Lower leg skin (tissue), 4 donors: ENCODE measurements around the gene GSG1L. TPM values are rescaled to one million over a fixed set of nuclear protein-coding genes. Genes with fewer than 3 reads are reported as not detected.
"Not testable (repeated sequence)": the region's sequence is repeated elsewhere in the genome, so short reads cannot be mapped to it uniquely, and the experiment has no call there.

Source experiments
- DNase-seq, 2 donors: peaks; one replicate each; pipeline ENCODE4 v3.0.0-alpha.2; 2019; ENCODE audit warnings: low spot score in 2 of 2
- H3K4me3 ChIP-seq: fragments of 200-600 bp; sonication (generic); 2 replicates; pipeline ENCODE4 v1.5.1; 2017; ENCODE audit warnings: mild to moderate bottlenecking, low read depth; ENCODE audit not compliant: poor library complexity, severe bottlenecking
- CTCF ChIP-seq, 3 donors: fragments of 450-650 bp; IDR thresholded peaks; one replicate each; pipeline ENCODE4 v1.5.1; 2016; ENCODE audit warnings: antibody characterized with exemption in 3 of 3, mild to moderate bottlenecking in 3 of 3, moderate library complexity in 2 of 3
- POLR2A ChIP-seq, 2 donors: fragments of 450-650 bp; IDR thresholded peaks; one replicate each; pipeline ENCODE4 v1.6.1; 2016 to 2017; ENCODE audit warnings: antibody characterized with exemption in 2 of 2, mild to moderate bottlenecking in 1 of 2, moderate library complexity in 1 of 2
- WGBS, 2 donors: methylation state at CpG; one replicate each; pipeline ENCODE4 v1.1.5; 2018; 5-methylcytosine and 5-hydroxymethylcytosine counted together
- intact Hi-C: fragments of 100-400 bp; cut with DNase I; formaldehyde crosslinking; loops from one replicate; pipeline ENCODE4 v1.15.0; 2023; ENCODE audit warnings: low total_unique reads
- total RNA-seq, 4 donors: library from RNA; depleted of rRNA; stranded (reverse); fragments of >200 nt; gene quantifications; one replicate each; pipeline ENCODE4 v1.1.0, GENCODE V29; 2016

Gene GSG1L
- total RNA-seq, 4 donors from 2014 or later: 0.49 to 1.1 (median 0.59) TPM; not detected in 1

GRCh38 chr16:27747946-27748345 is 315.6 kb downstream of the GSG1L start:
- intact Hi-C loops: no loop called here
- WGBS, 2 donors: 92 to 96% methylated on average over 14 of the region's 14 CpGs
- DNase-seq: no peak
- H3K4me3 ChIP-seq: no peak overlapping the region
- no peak for TF ChIP-seq POLR2A (IDR thresholded peaks at IDR 0.05)

- TF ChIP-seq CTCF (IDR thresholded peaks at IDR 0.05) (no peak), POLR2A (IDR thresholded peaks at IDR 0.05) (no peak)
- intact Hi-C loops: no loop called here
- DNase-seq: no peak
- no peak overlapping the region for H3K4me3 ChIP-seq
- WGBS, 2 donors: 93 to 95% methylated on average over 18 of the region's 18 CpGs
Measured at GRCh38 chr16:27746076-27746855, 317.2 kb downstream of the GSG1L start.

GRCh38 chr16:27745348-27745747 is 318.2 kb downstream of the GSG1L start:
- no peak overlapping the region for H3K4me3 ChIP-seq
- 92 to 95% methylated on average over 3 of the region's 3 CpGs for WGBS, 2 donors
- no peak for DNase-seq
- intact Hi-C loops: no loop called here
- no peak for TF ChIP-seq CTCF (IDR thresholded peaks at IDR 0.05)
- TF ChIP-seq POLR2A (IDR thresholded peaks at IDR 0.05): no peak

GRCh38 chr16:27743963-27744362 is 319.6 kb downstream of the GSG1L start:
- no peak for DNase-seq
- WGBS, 2 donors: 62 to 65% methylated on average over 5 of the region's 5 CpGs
- TF ChIP-seq CTCF (IDR thresholded peaks at IDR 0.05): no peak
- no peak for TF ChIP-seq POLR2A (IDR thresholded peaks at IDR 0.05)
- intact Hi-C loops: no loop called here
- no peak overlapping the region for H3K4me3 ChIP-seq

- H3K4me3 ChIP-seq, DNase-seq, intact Hi-C loops: not testable (repeated sequence)
- 93 to 98% methylated on average over 3 of the region's 3 CpGs for WGBS, 2 donors
Measured at GRCh38 chr16:27743001-27743400, 320.5 kb downstream of the GSG1L start.

GRCh38 chr16:27742333-27742732 is 321.2 kb downstream of the GSG1L start:
- intact Hi-C loops: no loop called here
- DNase-seq: peak in 1 of 2 donors; percentile 55
- TF ChIP-seq CTCF (IDR thresholded peaks at IDR 0.05) (no peak), POLR2A (IDR thresholded peaks at IDR 0.05) (no peak)
- no peak overlapping the region for H3K4me3 ChIP-seq
- 54 to 65% methylated on average over 5 of the region's 5 CpGs for WGBS, 2 donors
